ENCODE data around the gene SLC25A11. TPM values are rescaled to one million over a fixed set of nuclear protein-coding genes. Genes with fewer than 3 reads are reported as not detected.

The SLC25A11 gene
- total RNA-seq, 1 donor from 2014 or later = 28.9 TPM

- no peak for DNase-seq (ENCODE audit: low spot score)
Measured at GRCh38 chr17:4895657-4896331, 44.1 kb downstream of the SLC25A11 start.

GRCh38 chr17:4895121-4895520, 44.7 kb downstream of the SLC25A11 start:
- no peak for DNase-seq (ENCODE audit: low spot score)

- no peak for DNase-seq (ENCODE audit: low spot score)
Measured at GRCh38 chr17:4893721-4894560, 45.9 kb downstream of the SLC25A11 start.

- DNase-seq (ENCODE audit: low spot score) = no peak
Measured at GRCh38 chr17:4893272-4893671, 46.6 kb downstream of the SLC25A11 start.

GRCh38 chr17:4892499-4893221, 47.2 kb downstream of the SLC25A11 start:
- DNase-seq (ENCODE audit: low spot score) = no peak

- DNase-seq (ENCODE audit: low spot score) = no peak
Measured at GRCh38 chr17:4891411-4892410, 48.1 kb downstream of the SLC25A11 start.

GRCh38 chr17:4887581-4887980, 52.3 kb downstream of the SLC25A11 start:
- no peak for DNase-seq (ENCODE audit: low spot score)

Other genes with a start within 250 kb of the SLC25A11 start
- 16.1 TPM for gene PELP1, start 235.9 kb downstream of the SLC25A11 start, total RNA-seq (ENCODE audit: insufficient read depth, low replicate concordance)
- gene ARRB2, start 229.4 kb downstream of the SLC25A11 start, total RNA-seq (ENCODE audit: insufficient read depth, low replicate concordance) = 3.1 TPM
- 5.3 TPM for gene MED11, start 208.6 kb downstream of the SLC25A11 start, total RNA-seq (ENCODE audit: insufficient read depth, low replicate concordance)
- gene ZMYND15, start 200.2 kb downstream of the SLC25A11 start, total RNA-seq (ENCODE audit: insufficient read depth, low replicate concordance) = not detected
- 2.4 TPM for gene CXCL16, start 200.1 kb downstream of the SLC25A11 start, total RNA-seq (ENCODE audit: insufficient read depth, low replicate concordance)
- not detected for gene TM4SF5, start 168.2 kb downstream of the SLC25A11 start, total RNA-seq (ENCODE audit: insufficient read depth, low replicate concordance)
- not detected for gene VMO1, start 153.7 kb downstream of the SLC25A11 start, total RNA-seq (ENCODE audit: insufficient read depth, low replicate concordance)
- gene GLTPD2, start 151.1 kb downstream of the SLC25A11 start, total RNA-seq (ENCODE audit: insufficient read depth, low replicate concordance) = not detected
- gene PSMB6, start 143.9 kb downstream of the SLC25A11 start, total RNA-seq (ENCODE audit: insufficient read depth, low replicate concordance) = 32.7 TPM
- 16.6 TPM for gene PLD2, start 132.9 kb downstream of the SLC25A11 start, total RNA-seq (ENCODE audit: insufficient read depth, low replicate concordance)
- 10.1 TPM for gene MINK1, start 106.7 kb downstream of the SLC25A11 start, total RNA-seq (ENCODE audit: insufficient read depth, low replicate concordance)
- gene C17orf107, start 40.5 kb downstream of the SLC25A11 start, total RNA-seq (ENCODE audit: insufficient read depth, low replicate concordance) = 11.3 TPM
- gene CHRNE, start 36.9 kb downstream of the SLC25A11 start, total RNA-seq (ENCODE audit: insufficient read depth, low replicate concordance) = not detected
- 0.72 TPM for gene GP1BA, start 7.8 kb downstream of the SLC25A11 start, total RNA-seq (ENCODE audit: insufficient read depth, low replicate concordance)
- gene RNF167, start 222 bp upstream of the SLC25A11 start, total RNA-seq (ENCODE audit: insufficient read depth, low replicate concordance) = 10.8 TPM
- gene PFN1, start 8.5 kb upstream of the SLC25A11 start, total RNA-seq (ENCODE audit: insufficient read depth, low replicate concordance) = 339 TPM
- 12.0 TPM for gene ENO3, start 11.1 kb upstream of the SLC25A11 start, total RNA-seq (ENCODE audit: insufficient read depth, low replicate concordance)
- gene SPAG7, start 27.8 kb upstream of the SLC25A11 start, total RNA-seq (ENCODE audit: insufficient read depth, low replicate concordance) = 40.2 TPM
- gene CAMTA2, start 47.6 kb upstream of the SLC25A11 start, total RNA-seq (ENCODE audit: insufficient read depth, low replicate concordance) = 1.7 TPM
- 2.9 TPM for gene INCA1, start 57.5 kb upstream of the SLC25A11 start, total RNA-seq (ENCODE audit: insufficient read depth, low replicate concordance)
- 35.6 TPM for gene KIF1C, start 57.9 kb upstream of the SLC25A11 start, total RNA-seq (ENCODE audit: insufficient read depth, low replicate concordance)
- 1.4 TPM for gene SLC52A1, start 95.4 kb upstream of the SLC25A11 start, total RNA-seq (ENCODE audit: insufficient read depth, low replicate concordance)
- 7.0 TPM for gene ZFP3, start 138.4 kb upstream of the SLC25A11 start, total RNA-seq (ENCODE audit: insufficient read depth, low replicate concordance)
- gene ZNF232, start 171.8 kb upstream of the SLC25A11 start, total RNA-seq (ENCODE audit: insufficient read depth, low replicate concordance) = 4.1 TPM
- 1.9 TPM for gene USP6, start 176.0 kb upstream of the SLC25A11 start, total RNA-seq (ENCODE audit: insufficient read depth, low replicate concordance)

Measured in umbilical cord (tissue), 2 donors.